ENCODE results near the gene SAP130.
"Not testable (repeated sequence)": the region's sequence is repeated elsewhere in the genome, so short reads cannot be mapped to it uniquely, and the experiment has no call there.

Gene SAP130

GRCh38 chr2:127953849-127954248 is 74.0 kb downstream of the SAP130 start:
- no peak for DNase-seq (ENCODE audit: low read depth in 1 of 2, low spot score in 1 of 2)

- DNase-seq (ENCODE audit: low read depth in 1 of 2, low spot score in 1 of 2): no peak
Measured at GRCh38 chr2:127953128-127953718, 74.6 kb downstream of the SAP130 start.

DNA sequence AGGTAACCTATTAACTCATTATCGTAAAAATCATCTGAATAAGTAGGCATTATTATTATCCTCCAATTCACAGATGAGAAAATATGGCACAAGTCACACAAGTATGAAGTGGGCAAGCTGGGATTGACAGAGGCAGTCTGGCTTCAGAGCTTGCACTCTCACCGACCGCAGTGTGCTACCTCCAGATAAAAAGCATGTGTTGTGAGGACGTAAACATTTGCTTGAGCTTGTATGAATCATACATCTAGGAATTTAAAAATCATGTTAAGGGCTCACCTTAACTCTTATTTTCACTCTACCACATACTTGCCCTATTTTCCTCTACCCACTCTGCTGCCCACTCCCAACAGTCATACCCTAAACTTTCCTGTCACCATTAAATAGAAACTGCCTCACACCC is 76.8 kb downstream of the SAP130 start:
- no peak for DNase-seq (ENCODE audit: low read depth in 1 of 2, low spot score in 1 of 2)

DNA sequence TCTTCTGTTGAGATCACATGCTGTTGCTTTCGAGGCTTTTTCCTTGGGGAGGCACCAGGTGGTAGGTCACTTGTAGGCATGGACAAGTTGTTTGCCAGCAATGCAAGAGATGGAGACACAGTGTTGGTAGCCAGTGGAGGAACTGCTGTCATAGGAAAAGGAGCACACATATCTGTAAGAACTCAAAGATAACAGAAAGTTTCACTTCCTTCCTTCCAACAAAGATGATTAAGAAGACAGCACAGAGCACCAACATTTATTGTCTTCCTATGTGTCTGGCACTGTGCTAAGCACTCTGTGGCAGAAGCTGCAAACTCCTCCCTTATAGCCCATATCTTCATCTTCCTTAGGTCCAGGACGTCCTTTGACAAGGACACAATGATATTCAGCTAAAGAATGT is 77.6 kb downstream of the SAP130 start:
- no peak for DNase-seq (ENCODE audit: low read depth in 1 of 2, low spot score in 1 of 2)

DNA sequence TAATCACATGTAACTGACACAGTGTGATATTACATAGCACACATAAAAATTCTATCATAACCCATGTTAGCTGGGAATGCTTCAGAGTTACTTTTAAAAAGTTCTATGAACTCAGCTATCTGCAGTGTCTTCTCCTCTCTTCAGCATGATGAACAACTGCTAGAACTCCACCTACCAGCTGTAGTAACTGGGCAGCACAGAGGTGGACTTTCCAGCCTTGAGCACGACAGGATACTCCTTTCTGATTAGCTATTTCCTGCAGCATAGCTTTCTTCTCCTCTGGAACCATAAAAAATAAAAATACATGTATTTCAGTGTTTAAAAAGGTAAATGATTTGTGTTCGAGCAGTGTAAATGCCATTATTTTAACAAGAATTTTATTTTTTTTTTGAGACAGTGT is 82.6 kb downstream of the SAP130 start:
- DNase-seq (ENCODE audit: low read depth in 1 of 2, low spot score in 1 of 2): no peak

DNA sequence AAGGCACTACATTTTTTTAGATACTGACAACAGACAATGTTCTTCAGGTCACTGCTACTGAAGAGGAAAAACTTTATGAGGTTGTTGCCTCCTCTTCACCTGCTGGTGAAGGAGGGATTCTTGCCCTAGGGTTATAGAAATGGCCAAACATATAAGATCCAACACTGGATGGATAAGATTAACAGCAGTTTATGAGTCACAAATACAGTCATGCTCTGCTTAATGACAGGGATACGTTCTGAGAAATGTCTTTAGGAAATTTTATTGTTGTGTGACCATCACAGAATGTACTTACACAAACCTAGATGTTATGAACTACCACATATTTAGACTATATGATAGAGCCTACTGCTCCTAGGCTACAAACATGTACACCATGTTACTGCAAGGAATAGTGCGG is 84.7 kb downstream of the SAP130 start:
- DNase-seq (ENCODE audit: low read depth in 1 of 2, low spot score in 1 of 2): no peak

DNA sequence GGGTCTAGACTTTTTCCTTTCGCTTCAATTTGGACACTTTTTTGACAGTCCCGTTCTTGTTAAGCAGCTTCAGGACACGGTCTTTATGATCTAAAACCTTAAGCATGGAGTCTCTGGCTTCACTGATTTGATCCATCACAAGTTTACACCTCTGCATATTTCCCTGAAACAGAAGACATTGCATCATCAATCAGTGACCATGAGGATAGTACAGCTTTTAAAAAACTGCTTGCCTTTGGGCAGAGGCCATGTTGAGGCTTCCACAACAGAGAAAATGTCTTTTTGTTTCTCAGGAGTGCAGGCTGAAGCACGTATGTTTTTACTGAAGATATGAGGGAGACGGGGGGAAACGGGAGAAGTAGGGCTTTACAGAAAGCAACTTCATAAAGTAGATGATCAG is 85.9 kb downstream of the SAP130 start:
- DNase-seq (ENCODE audit: low read depth in 1 of 2, low spot score in 1 of 2): no peak

GRCh38 chr2:127941461-127941860 is 86.4 kb downstream of the SAP130 start:
- no peak for DNase-seq (ENCODE audit: low read depth in 1 of 2, low spot score in 1 of 2)

- no peak for DNase-seq (ENCODE audit: low read depth in 1 of 2, low spot score in 1 of 2)
Measured at GRCh38 chr2:127940641-127941040, 87.2 kb downstream of the SAP130 start.

DNA sequence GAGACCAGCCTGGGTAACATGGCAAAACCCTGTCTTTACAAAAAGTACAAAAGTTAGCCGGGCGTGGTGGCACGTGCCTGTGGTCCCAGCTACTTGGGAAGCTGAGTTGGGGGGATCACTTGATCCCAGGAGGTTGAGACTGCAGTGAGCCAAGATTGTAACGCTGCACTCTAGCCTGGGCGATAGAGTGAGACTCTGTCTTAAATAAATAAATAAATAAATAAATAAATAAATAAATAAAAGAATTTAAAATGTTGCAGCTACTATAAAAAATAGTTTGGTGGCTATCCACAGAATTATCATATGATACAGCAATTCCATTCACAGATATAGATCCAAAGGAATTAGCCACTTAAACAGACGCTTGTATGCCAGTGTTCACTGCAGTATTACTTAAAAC is 92.5 kb downstream of the SAP130 start:
- no peak for DNase-seq (ENCODE audit: low read depth in 1 of 2, low spot score in 1 of 2)

DNA sequence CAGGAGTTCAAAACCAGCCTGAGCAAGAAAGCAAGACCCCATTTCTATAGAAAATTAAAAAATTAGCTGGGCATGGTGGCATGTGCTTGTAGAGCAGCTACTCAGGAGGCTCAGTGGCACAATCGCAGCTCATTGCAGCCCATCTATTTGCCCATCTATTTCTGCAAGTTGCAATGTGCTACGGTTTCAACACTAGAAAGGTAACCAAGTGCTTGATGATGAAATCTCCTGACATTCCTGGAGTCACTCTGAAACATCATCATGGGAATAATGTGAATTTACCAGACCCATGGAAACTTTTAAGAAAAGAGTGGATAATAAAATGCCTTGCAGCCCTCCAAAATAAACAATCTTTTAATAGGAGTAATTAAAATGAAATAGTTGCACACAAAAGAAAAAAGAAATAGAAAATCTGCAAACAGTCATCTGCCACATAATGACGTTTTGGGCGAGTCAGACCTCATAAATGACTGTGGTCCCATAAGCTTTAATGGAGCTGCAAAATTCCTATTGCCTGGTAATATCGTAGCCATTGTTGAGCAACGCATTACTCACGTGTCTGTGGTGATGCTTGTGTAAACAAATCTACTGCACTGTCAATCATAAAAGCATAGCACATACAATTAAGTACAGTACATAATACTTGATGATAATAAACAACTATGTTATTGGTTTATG is 95.5 kb downstream of the SAP130 start:
- no peak for DNase-seq (ENCODE audit: low read depth in 1 of 2, low spot score in 1 of 2)

- no peak for DNase-seq (ENCODE audit: low read depth in 1 of 2, low spot score in 1 of 2)
Measured at GRCh38 chr2:127929449-127929848, 98.4 kb downstream of the SAP130 start.

- no peak for DNase-seq (ENCODE audit: low read depth in 1 of 2, low spot score in 1 of 2)
Measured at GRCh38 chr2:127927384-127927783, 100.5 kb downstream of the SAP130 start.

DNA sequence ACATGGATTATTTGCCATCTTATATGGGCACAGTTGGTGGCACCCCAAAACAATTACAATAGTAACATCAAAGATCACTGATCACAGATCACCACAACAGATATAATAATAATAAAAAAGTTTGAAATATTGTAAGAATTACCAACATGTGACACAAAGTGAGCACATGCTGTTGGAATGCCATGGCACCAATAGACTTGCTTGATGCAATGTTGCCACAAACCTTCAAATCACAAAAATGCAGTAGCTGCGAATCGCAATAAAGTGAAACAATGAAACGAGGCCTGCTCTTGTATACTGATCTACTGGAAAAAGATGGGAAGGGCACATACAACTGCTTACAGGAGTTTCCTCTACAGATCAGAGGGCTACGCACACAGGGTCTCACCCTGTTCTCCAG is 109.9 kb downstream of the SAP130 start:
- no peak for DNase-seq (ENCODE audit: low read depth in 1 of 2, low spot score in 1 of 2)

DNA sequence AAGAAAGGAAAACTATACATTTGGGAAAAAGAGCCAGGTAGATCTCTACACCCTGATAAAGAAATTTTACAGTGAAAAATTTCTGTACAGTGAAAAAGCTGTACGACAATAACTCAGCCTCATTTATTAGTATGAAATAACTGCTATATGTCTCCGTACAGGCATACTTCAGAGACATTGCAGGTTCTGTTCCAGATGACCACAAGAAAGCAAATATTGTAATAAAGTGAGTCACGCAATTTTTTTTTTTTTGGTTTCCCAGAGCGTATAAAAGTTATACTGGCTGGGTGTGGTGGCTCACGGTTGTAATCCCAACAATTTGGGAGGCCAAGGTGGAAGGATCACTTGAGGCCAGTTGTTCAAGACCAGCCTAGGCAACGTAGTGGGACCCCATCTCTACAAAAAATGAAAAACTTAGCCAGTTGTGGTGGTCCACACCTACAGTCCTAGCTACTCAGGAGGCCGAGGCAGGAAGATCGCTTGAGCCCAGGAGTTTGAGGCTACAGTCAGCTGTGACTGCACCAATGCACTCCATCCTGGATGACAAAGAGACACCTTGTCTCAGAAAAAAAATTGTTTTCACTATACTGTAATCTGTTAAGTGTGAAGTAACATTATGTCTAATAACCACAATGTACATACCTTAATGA is 113.9 kb downstream of the SAP130 start:
- DNase-seq (ENCODE audit: low read depth in 1 of 2, low spot score in 1 of 2): no peak

DNA sequence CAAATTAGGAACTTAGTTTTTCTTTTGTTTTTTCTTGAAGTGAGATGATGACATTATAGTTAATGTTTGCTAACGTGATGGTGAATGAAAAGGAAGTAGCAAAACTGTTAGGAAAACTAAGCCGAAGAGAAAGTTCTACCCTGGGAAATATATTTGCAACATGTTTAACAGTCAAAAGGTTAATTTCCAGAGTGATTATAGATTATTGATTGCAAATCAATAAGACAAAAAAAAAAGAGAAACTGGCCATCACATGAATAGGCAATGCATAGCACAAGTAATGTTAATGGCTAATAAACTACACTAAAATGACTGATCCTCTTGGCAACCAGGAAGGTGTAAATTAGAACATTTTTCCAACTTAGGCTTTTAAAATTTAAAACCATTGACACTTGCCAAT is 116.1 kb downstream of the SAP130 start:
- DNase-seq (ENCODE audit: low read depth in 1 of 2, low spot score in 1 of 2): no peak

- no peak for DNase-seq (ENCODE audit: low read depth in 1 of 2, low spot score in 1 of 2)
Measured at GRCh38 chr2:127910415-127910814, 117.4 kb downstream of the SAP130 start.

- no peak for DNase-seq (ENCODE audit: low read depth in 1 of 2, low spot score in 1 of 2)
Measured at GRCh38 chr2:127909019-127909418, 118.8 kb downstream of the SAP130 start.

DNA sequence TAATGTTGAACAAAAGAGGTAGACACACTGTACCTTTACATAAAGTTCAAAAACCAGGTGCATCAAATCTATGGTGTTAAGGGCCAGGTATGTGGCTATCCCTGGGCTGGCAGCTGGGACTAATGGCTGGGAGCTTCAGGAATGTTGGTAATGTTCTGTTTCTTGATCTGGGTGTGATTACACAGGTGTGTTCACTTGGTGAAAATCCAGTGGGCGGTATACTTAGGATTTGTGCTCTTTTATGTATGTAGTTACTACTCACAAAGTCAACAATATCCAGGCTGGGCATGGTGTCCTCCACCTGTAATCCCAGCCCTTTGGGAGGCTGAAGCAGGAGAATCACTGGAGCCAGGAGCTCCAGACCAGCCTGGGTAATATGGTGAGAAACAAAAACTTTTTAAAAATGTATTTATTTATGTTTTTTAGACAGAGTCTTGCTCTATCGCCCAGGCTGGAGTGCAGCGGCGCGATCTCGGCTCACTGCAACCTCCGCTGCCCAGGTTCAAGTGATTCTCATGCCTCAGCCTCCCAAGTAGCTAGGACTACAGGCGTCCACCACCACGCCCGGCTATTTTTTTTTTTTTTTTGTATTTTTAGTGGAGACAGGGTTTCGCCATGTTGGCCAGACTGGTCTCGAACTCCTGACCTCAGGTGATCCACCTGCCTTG is 120.0 kb downstream of the SAP130 start:
- not testable (repeated sequence) for DNase-seq (ENCODE audit: low read depth in 1 of 2, low spot score in 1 of 2)

DNA sequence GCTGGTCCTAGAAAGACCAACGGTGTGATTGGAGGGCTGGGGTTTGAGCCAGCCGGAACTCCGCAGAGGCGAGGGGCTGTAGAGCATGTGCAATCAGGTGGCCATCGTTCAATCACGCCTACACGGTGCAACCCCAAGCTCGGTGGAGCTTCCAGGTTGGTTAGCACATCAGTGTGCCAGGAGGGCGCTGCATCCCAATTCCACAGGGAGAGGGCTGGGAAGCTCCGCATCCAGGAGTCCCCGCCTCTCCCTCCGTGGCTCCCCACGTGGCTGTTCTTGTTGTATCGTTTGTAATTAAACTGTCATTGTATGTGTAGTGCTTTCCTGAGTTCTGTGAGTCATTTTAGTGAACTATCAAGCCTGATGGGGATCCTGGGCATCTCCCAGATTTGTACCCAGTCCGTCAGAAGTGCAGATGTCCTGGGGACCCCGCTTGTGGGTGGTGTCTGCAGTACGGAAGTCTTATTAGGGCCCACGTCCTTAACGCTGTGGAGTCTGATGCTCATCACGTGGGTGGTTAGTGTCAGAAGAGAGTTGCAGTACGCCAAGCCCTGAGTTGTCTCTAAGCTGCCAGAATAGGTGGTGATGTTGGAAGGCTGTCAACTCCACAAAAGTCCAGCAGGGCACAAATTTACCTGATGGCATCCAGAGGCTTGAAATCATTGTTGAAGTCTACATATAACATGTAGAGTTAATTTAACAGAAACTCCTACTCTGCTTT is 121.5 kb downstream of the SAP130 start:
- DNase-seq (ENCODE audit: low read depth in 1 of 2, low spot score in 1 of 2): no peak

DNA sequence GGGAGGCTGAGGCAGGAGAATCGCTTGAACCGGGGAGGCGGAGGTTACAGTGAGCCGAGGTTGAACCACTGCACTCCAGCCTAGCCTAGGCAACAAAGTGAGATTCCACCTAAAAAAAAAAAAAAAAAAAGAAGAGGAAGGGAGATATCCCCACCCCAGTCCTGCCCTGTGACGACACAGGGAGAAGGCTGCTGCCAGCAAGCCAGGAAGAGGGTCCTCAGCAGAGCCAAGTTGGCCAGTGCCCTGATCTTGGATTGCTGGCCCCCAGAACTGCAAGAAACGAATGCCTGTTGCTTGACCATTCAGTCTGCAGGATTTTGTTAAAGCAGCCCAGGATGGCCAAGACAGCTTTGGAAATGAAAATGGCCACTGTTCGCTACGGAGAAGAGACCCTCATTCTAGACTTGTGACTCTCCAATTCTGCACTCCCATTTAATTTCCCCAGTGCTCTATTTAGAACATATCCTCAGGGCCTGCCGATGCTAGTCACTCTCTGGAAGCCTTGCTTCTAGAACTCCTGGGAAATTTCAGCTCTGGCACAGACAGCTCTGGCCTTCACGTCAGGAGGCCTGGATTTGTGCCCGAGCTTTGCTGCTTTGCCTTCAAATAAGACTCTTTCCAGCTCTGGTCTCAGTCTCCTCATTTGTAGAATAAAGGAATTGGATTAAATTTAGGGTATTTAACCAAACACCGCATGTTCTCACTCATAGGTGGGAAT is 126.4 kb downstream of the SAP130 start:
- DNase-seq (ENCODE audit: low read depth in 1 of 2, low spot score in 1 of 2): no peak

Data from stimulated activated CD4-positive, alpha-beta T cell treated with anti-CD3 and anti-CD28 coated beads, Interleukin-15, amount 100 ng/mL, for 1 hour (primary cell).